Measurements from ENCODE around the gene NDUFA13. TPM values are rescaled to one million over a fixed set of nuclear protein-coding genes. Genes with fewer than 3 reads are reported as not detected.

NDUFA13 gene
- total and polyA plus RNA-seq, 2 experiments from 2014 or later: 80.4 to 615 TPM

- WGBS (ENCODE audit: low lambda C conversion rate, missing lambda C conversion rate): 93% methylated on average over 14 of the region's 15 CpGs
- DNase-seq (ENCODE audit: low spot score): no peak
- H3K27me3 ChIP-seq: no peaks in the 10 kb centered on the region
Measured at GRCh38 chr19:19558055-19558454, 42.0 kb downstream of the NDUFA13 start.

GRCh38 chr19:19558636-19559035 lies 42.6 kb downstream of the NDUFA13 start:
- no peaks in the 10 kb centered on the region for H4K20me1 ChIP-seq (ENCODE audit: insufficient read depth, poor library complexity, severe bottlenecking)
- no peaks in the 10 kb centered on the region for H3K79me2 ChIP-seq
- H3K4me3 ChIP-seq: no peak overlapping the region
- no peaks in the 10 kb centered on the region for H3K36me3 ChIP-seq (replicated peaks; ENCODE audit: insufficient read depth, low read depth)
- H3K27ac ChIP-seq: no peak overlapping the region
- no peaks in the 10 kb centered on the region for H3K9me2 ChIP-seq (replicated peaks; ENCODE audit: insufficient read depth)
- WGBS (ENCODE audit: low lambda C conversion rate, missing lambda C conversion rate): 94% methylated on average over 16 of the region's 16 CpGs
- no peak for DNase-seq (ENCODE audit: low spot score)
- H2AFZ ChIP-seq: no peak overlapping the region
- no peak overlapping the region for H3K4me2 ChIP-seq
- H3K9me3 ChIP-seq (ENCODE audit: low read depth): no peaks in the 10 kb centered on the region
- H3K4me1 ChIP-seq (ENCODE audit: insufficient read depth): no peaks in the 10 kb centered on the region
- no peaks in the 10 kb centered on the region for H3K27me3 ChIP-seq
- TF ChIP-seq EZH2 (IDR thresholded peaks at IDR 0.05; ENCODE audit: borderline replicate concordance): no peak
- no peak for TF ChIP-seq EZH2phosphoT487 (IDR thresholded peaks at IDR 0.05; ENCODE audit: low read depth, severe bottlenecking, unreplicated experiment)
- no peak for TF ChIP-seq CTCF (IDR thresholded peaks at IDR 0.05; ENCODE audit: poor library complexity)

More at GRCh38 chr19:19558055-19558454, 42.0 kb downstream of the NDUFA13 start:
- Histone ChIP-seq H3K27ac (no peak overlapping the region), H3K4me1 (ENCODE audit: insufficient read depth) (no peaks in the 10 kb centered on the region), H3K9me2 (replicated peaks; ENCODE audit: insufficient read depth) (no peaks in the 10 kb centered on the region), H3K36me3 (replicated peaks; ENCODE audit: insufficient read depth, low read depth) (no peaks in the 10 kb centered on the region), H3K9me3 (ENCODE audit: low read depth) (no peaks in the 10 kb centered on the region), H3K4me2 (no peak overlapping the region), H3K79me2 (no peaks in the 10 kb centered on the region), H3K4me3 (no peak overlapping the region), H2AFZ (no peak overlapping the region), H4K20me1 (ENCODE audit: insufficient read depth, poor library complexity, severe bottlenecking) (no peaks in the 10 kb centered on the region)
- no peak for TF ChIP-seq EZH2 (IDR thresholded peaks at IDR 0.05; ENCODE audit: borderline replicate concordance)
- no peak for TF ChIP-seq CTCF (IDR thresholded peaks at IDR 0.05; ENCODE audit: poor library complexity)
- TF ChIP-seq EZH2phosphoT487 (IDR thresholded peaks at IDR 0.05; ENCODE audit: low read depth, severe bottlenecking, unreplicated experiment): no peak

- H4K20me1 ChIP-seq (ENCODE audit: insufficient read depth, poor library complexity, severe bottlenecking): no peaks in the 10 kb centered on the region
- no peak overlapping the region for H2AFZ ChIP-seq
- H3K36me3 ChIP-seq (replicated peaks; ENCODE audit: insufficient read depth, low read depth): no peaks in the 10 kb centered on the region
- WGBS (ENCODE audit: low lambda C conversion rate, missing lambda C conversion rate): 73% methylated on average over 4 of the region's 4 CpGs
- H3K9me3 ChIP-seq (ENCODE audit: low read depth): no peaks in the 10 kb centered on the region
- H3K27me3 ChIP-seq: no peaks in the 10 kb centered on the region
- H3K9me2 ChIP-seq (replicated peaks; ENCODE audit: insufficient read depth): no peaks in the 10 kb centered on the region
- H3K4me3 ChIP-seq: no peak overlapping the region
- DNase-seq (ENCODE audit: low spot score): no peak
- no peak overlapping the region for H3K27ac ChIP-seq
- H3K79me2 ChIP-seq: no peaks in the 10 kb centered on the region
- no peak overlapping the region for H3K4me2 ChIP-seq
- TF ChIP-seq EZH2 (IDR thresholded peaks at IDR 0.05; ENCODE audit: borderline replicate concordance) (no peak), CTCF (IDR thresholded peaks at IDR 0.05; ENCODE audit: poor library complexity) (no peak), EZH2phosphoT487 (IDR thresholded peaks at IDR 0.05; ENCODE audit: low read depth, severe bottlenecking, unreplicated experiment) (no peak)
- no peaks in the 10 kb centered on the region for H3K4me1 ChIP-seq (ENCODE audit: insufficient read depth)
Measured at GRCh38 chr19:19559931-19560330, 43.9 kb downstream of the NDUFA13 start.

Measured in hepatocyte (in vitro differentiated cells).